GM18498 (cell line): Measurements from ENCODE around the gene OSBPL3.
"Not testable (repeated sequence)": the region's sequence is repeated elsewhere in the genome, so short reads cannot be mapped to it uniquely, and the experiment has no call there.

Source experiments
- ATAC-seq: cut with Tn5 transposase; IDR thresholded peaks from one replicate; pipeline ENCODE4 v1.9.1; 2021; ENCODE audit warnings: mild to moderate bottlenecking, moderate library complexity; ENCODE audit not compliant: unreplicated experiment

OSBPL3 gene

GRCh38 chr7:24979863-24980533 lies at the start of gene OSBPL3:
Gene OSBPL3 (minus strand): TSS chr7:24980178. CDS start chr7:24892472, 87,706 bp downstream.
- peak; percentile 77 for ATAC-seq

- ATAC-seq = no peak
Observed at GRCh38 chr7:25029075-25029474, 49.1 kb upstream of the OSBPL3 start.

GRCh38 chr7:25028370-25029021 lies 48.5 kb upstream of the OSBPL3 start:
- no peak for ATAC-seq

- ATAC-seq = no peak
Observed at GRCh38 chr7:25026156-25026555, 46.2 kb upstream of the OSBPL3 start.

- ATAC-seq = no peak
Observed at GRCh38 chr7:25025218-25025671, 45.3 kb upstream of the OSBPL3 start.

GRCh38 chr7:25024066-25024465 lies 44.1 kb upstream of the OSBPL3 start:
- ATAC-seq = no peak

- ATAC-seq = not testable (repeated sequence)
Observed at GRCh38 chr7:25017671-25018070, 37.7 kb upstream of the OSBPL3 start.

GRCh38 chr7:25014756-25015155 lies 34.8 kb upstream of the OSBPL3 start:
- ATAC-seq = no peak

- not testable (repeated sequence) for ATAC-seq
Observed at GRCh38 chr7:25012710-25013109, 32.7 kb upstream of the OSBPL3 start.

GRCh38 chr7:25012254-25012653 lies 32.3 kb upstream of the OSBPL3 start:
- ATAC-seq = no peak

GRCh38 chr7:25009257-25009656 lies 29.3 kb upstream of the OSBPL3 start:
- ATAC-seq = no peak

GRCh38 chr7:25007668-25008067 lies 27.7 kb upstream of the OSBPL3 start:
- no peak for ATAC-seq

GRCh38 chr7:25006276-25006675 lies 26.3 kb upstream of the OSBPL3 start:
- ATAC-seq = no peak

- ATAC-seq = no peak
Observed at GRCh38 chr7:25005658-25006057, 25.7 kb upstream of the OSBPL3 start.

GRCh38 chr7:25002786-25003185 lies 22.8 kb upstream of the OSBPL3 start:
- ATAC-seq = no peak

- ATAC-seq = no peak
Observed at GRCh38 chr7:24995466-24995865, 15.5 kb upstream of the OSBPL3 start.

- no peak for ATAC-seq
Observed at GRCh38 chr7:24992314-24992713, 12.3 kb upstream of the OSBPL3 start.

- ATAC-seq = no peak
Observed at GRCh38 chr7:24991353-24991752, 11.4 kb upstream of the OSBPL3 start.

- no peak for ATAC-seq
Observed at GRCh38 chr7:24987331-24987842, 7.4 kb upstream of the OSBPL3 start.

GRCh38 chr7:24982917-24983316 lies 2.9 kb upstream of the OSBPL3 start:
- no peak for ATAC-seq

- peak; percentile 9 for ATAC-seq
Observed at GRCh38 chr7:24981171-24981951, 1.4 kb upstream of the OSBPL3 start.
